ENCODE data around the gene ATXN8OS.

DNA sequence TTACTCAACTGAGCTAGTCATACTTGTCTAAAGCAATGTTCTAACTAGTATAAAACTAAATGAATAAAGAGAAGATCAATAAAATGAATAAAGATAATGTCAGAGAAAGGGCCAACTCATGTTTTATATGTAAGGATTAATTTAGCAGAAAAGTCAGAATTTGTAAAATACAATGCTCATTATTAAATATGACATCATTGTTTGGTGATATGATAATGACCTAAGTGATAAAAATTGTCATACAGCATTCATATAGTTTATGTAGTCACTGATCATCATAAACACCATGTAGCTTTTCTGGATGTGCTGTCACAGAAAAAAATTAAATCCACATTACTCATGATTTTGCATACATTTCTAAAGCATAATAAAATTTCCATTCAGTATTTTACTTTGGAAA lies 3.1 kb upstream of the ATXN8OS start:
- TF ChIP-seq SRF (IDR thresholded peaks at IDR 0.05; ENCODE audit: low read depth): no peak
- TF ChIP-seq SIN3A (IDR thresholded peaks at IDR 0.05; ENCODE audit: low read depth): no peak
- TF ChIP-seq EZH2 (IDR thresholded peaks at IDR 0.05): no peak
- TF ChIP-seq, protein P1, sequence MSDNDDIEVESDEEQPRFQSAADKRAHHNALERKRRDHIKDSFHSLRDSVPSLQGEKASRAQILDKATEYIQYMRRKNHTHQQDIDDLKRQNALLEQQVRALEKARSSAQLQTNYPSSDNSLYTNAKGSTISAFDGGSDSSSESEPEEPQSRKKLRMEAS (IDR thresholded peaks at IDR 0.05): no peak
- TF ChIP-seq POLR2AphosphoS5 (IDR thresholded peaks at IDR 0.05; ENCODE audit: low read depth, low read length): no peak
- TF ChIP-seq, protein P2, sequence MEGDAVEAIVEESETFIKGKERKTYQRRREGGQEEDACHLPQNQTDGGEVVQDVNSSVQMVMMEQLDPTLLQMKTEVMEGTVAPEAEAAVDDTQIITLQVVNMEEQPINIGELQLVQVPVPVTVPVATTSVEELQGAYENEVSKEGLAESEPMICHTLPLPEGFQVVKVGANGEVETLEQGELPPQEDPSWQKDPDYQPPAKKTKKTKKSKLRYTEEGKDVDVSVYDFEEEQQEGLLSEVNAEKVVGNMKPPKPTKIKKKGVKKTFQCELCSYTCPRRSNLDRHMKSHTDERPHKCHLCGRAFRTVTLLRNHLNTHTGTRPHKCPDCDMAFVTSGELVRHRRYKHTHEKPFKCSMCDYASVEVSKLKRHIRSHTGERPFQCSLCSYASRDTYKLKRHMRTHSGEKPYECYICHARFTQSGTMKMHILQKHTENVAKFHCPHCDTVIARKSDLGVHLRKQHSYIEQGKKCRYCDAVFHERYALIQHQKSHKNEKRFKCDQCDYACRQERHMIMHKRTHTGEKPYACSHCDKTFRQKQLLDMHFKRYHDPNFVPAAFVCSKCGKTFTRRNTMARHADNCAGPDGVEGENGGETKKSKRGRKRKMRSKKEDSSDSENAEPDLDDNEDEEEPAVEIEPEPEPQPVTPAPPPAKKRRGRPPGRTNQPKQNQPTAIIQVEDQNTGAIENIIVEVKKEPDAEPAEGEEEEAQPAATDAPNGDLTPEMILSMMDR (IDR thresholded peaks at IDR 0.05 in 2 of 3, conservative IDR thresholded peaks at IDR 0.05 in 1 of 3; ENCODE audit: borderline replicate concordance in 1 of 3, insufficient read depth in 1 of 3, low read depth in 2 of 3, low read length in 2 of 3): no peak
- no peak for TF ChIP-seq JUND (IDR thresholded peaks at IDR 0.05)
- TF ChIP-seq FOSL1 (IDR thresholded peaks at IDR 0.05; ENCODE audit: low read depth): no peak
- TF ChIP-seq RAD21 (IDR thresholded peaks at IDR 0.05; ENCODE audit: low read depth): no peak
- TF ChIP-seq, protein P3, sequence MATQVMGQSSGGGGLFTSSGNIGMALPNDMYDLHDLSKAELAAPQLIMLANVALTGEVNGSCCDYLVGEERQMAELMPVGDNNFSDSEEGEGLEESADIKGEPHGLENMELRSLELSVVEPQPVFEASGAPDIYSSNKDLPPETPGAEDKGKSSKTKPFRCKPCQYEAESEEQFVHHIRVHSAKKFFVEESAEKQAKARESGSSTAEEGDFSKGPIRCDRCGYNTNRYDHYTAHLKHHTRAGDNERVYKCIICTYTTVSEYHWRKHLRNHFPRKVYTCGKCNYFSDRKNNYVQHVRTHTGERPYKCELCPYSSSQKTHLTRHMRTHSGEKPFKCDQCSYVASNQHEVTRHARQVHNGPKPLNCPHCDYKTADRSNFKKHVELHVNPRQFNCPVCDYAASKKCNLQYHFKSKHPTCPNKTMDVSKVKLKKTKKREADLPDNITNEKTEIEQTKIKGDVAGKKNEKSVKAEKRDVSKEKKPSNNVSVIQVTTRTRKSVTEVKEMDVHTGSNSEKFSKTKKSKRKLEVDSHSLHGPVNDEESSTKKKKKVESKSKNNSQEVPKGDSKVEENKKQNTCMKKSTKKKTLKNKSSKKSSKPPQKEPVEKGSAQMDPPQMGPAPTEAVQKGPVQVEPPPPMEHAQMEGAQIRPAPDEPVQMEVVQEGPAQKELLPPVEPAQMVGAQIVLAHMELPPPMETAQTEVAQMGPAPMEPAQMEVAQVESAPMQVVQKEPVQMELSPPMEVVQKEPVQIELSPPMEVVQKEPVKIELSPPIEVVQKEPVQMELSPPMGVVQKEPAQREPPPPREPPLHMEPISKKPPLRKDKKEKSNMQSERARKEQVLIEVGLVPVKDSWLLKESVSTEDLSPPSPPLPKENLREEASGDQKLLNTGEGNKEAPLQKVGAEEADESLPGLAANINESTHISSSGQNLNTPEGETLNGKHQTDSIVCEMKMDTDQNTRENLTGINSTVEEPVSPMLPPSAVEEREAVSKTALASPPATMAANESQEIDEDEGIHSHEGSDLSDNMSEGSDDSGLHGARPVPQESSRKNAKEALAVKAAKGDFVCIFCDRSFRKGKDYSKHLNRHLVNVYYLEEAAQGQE (IDR thresholded peaks at IDR 0.05; ENCODE audit: low read depth): no peak
- no peak for TF ChIP-seq ZNF274 (IDR thresholded peaks at IDR 0.05; ENCODE audit: low read depth, low read length)

Measured in HCT116 (cell line).